ACHN (cell line): ENCODE results near the gene WDHD1.
"Not testable (repeated sequence)": the region's sequence is repeated elsewhere in the genome, so short reads cannot be mapped to it uniquely, and the experiment has no call there.

Source experiments
- DNase-seq: peaks from one replicate; pipeline ENCODE4 v3.0.0-alpha.2; 2015
- in situ Hi-C: cut with HindIII; loops from 2 replicates; pipeline ENCODE4 v1.10.0; 2017; ENCODE audit warnings: low sequenced_read_pairs, low pct_ligation_motif_present, low pct_unique_long_range_greater_than_20kb

WDHD1 gene

GRCh38 chr14:54927551-54927950, 99.3 kb downstream of the WDHD1 start:
- in situ Hi-C loops, result no loop called here
- DNase-seq, result no peak

DNA sequence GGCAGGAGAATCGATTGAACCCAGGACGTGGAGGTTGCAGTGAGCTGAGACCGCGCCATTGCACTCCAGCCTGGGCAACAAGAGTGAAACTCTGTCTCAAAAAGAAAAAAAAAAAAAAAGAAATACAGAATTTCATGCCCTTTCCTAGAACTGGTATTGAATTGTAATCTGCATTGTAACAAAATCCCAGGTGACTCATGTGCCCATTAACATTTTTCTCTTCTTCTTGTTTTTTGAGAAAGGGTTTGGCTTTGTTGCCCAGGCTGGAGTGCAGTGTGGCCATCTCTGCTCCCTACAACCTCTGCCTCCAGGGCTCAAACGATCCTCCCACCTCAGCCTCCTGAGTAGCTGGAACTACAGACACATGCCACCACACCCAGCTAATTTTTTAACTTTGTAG, 100.3 kb downstream of the WDHD1 start:
- in situ Hi-C loops, DNase-seq: not testable (repeated sequence)

- in situ Hi-C loops, result no loop called here
- DNase-seq, result no peak
These were observed 104.3 kb downstream of the WDHD1 start for GRCh38 chr14:54922598-54922997.

- in situ Hi-C loops, result no loop called here
- no peak for DNase-seq
These were observed 106.8 kb downstream of the WDHD1 start for GRCh38 chr14:54920052-54920451.

DNA sequence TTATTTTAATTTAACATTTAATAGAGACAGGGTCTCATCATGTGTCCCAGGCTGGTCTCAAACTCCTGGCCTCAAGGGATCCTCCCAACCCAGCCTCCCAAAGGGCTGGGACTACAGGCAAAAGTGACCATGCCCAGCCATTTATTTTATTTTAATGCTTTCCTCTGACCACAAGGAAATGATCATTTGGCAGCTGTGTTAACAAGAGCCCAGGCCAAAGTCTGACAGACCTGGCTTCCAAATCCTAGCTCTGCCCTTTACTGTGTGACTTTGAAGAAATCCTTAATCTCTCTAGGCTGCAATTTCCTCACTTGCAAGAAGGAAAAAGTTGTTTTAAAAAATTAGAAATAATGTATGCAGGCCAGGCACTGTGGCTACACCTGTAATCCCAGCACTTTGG, 107.6 kb downstream of the WDHD1 start:
- in situ Hi-C loops, result no loop called here
- no peak for DNase-seq

DNA sequence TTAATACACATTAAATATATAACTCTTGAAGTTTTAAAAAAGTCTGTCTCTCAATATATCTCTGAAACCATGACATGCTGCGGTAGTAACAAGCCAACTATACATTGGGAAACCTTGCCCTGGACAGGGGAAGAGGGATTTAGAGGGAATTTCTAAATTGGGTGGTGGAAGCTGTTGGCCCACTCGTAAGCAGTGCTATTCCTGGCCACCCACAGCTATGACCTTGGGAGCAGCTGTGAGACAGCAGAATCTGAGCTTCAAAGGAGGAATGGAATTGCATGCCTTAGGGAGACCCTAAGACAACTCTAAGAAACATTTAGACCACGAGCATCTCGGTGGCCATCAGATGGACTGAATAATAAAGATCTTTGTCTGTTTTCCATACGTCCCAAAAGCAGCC, 108.5 kb downstream of the WDHD1 start:
- no peak for DNase-seq
- in situ Hi-C loops, result no loop called here

GRCh38 chr14:54916101-54916500, 110.8 kb downstream of the WDHD1 start:
- in situ Hi-C loops, result no loop called here
- no peak for DNase-seq

DNA sequence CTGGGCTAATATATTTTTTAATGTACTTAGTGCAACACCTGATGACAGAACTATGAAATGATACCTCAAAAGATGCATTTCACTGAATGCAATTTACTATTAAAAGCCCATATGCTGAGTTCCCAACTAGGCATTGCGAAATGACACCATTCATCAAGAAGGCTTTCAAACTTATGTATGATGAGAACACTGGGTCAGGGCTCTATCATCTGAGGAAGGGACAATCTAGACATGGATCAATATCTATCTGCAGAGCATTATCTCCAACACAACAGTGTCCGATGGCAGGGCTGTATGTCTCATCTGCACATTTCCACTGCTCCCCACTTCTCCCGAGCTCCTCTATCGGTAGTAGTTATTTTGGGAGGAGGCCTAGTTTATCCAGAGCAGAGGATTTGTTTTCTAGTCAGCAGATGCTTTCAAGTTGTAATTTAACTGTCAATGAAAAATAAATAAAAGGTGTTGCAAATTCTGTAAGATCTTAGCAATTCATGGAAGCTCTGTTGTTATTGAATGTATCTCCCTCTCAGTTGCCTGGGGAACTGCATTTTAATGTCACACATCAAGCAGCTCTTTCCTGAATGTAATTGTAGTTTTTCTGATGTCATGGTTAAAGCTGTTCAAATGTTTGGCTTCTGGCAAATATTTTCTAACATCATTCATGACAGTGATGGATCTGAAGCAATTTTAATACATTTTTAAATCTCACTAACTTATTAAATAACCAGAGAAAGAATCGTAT, 116.9 kb downstream of the WDHD1 start:
- in situ Hi-C loops, result no loop called here
- no peak for DNase-seq

- DNase-seq, in situ Hi-C loops: not testable (repeated sequence)
These were observed 117.9 kb downstream of the WDHD1 start for GRCh38 chr14:54908973-54909372.

DNA sequence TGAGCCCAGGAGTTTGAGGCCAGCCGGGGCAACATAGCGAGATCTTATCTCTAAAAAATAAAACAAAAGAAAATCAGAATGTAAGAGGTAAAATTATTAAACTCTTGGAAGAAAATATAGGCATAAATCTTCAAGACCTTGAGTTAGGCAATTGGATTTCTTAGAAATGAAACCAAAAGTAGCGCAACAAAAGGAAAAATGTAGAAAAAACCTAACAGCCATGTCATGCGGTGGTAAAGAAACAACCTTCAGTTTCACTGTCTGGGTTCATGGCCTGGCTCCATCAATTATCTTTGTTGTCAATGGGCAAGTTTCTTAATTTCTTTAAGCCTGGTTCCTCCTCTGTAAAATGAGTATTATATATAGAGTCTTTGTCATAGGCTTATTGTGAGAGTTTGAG, 118.7 kb downstream of the WDHD1 start:
- no peak for DNase-seq
- in situ Hi-C loops, result no loop called here

DNA sequence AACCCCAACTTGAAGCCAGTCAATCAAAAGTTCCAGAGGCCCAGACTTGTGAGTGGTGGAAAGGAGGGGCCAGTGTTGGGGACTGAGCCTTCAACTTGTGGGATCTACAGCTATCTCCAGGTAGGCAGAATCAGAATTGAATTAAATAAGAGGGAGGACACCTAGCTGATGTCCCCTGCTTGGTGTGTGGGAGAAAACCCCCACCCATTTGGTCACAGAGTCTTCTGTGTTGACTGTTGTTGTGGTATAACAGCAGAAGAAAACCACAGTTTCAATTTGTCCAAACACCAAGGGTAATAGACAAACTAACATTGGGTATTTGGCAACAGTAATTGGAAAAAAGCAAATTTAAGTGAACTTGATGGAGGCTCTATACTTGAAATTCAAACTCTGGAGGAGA, 120.8 kb downstream of the WDHD1 start:
- DNase-seq, result no peak
- in situ Hi-C loops, result no loop called here

DNA sequence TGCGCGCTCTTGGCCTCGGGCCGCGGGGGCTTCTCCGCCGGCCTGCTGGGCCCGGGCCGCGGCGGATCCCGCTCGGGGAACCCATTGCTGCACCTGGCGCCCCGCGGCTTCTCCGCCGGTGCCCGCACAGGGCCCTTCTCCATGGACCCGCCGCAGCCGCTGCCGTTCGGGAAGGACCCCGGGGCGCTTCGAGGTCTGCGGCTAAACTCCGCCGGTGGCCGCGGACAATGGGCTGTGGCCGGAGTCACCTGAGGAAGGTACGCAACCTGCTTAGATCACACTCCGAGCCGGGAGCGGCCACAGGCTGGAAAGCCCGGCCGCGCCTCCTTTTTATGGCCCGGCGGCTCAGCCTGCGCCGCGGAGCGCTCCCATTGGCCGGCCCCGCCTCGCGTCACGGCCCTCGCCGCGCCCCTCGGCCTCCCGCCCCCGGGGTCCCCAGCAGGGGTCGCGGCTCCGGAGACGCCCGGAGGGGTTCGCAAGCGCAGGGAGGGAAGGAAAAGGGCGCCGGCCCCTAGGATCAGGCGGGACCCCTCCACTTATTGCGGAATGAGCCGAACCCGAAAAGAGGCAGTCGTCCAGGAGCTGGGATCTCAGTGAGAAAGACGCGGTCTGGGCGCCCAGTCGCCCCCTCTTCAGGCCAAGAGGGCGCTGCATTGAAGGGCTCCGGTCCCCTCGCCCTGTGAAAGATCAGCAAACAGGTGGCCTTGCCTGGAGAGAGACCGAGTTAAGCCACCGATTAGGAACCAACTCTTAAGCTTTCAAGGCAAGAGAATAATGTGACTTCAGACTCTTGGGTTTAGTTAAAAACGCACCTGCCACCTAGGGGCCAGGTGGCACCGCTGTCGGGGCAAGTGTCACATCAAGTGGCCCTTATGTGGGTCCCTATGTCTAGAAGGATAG, 124.1 kb downstream of the WDHD1 start, which contains the start of gene GCH1:
GCH1 (minus strand) TSS at position 306 of the 900 bp plus-strand sequence; CDS start at position 143, 163 bp downstream.
- in situ Hi-C loops, result no loop called here
- DNase-seq, result peak; percentile 68

DNA sequence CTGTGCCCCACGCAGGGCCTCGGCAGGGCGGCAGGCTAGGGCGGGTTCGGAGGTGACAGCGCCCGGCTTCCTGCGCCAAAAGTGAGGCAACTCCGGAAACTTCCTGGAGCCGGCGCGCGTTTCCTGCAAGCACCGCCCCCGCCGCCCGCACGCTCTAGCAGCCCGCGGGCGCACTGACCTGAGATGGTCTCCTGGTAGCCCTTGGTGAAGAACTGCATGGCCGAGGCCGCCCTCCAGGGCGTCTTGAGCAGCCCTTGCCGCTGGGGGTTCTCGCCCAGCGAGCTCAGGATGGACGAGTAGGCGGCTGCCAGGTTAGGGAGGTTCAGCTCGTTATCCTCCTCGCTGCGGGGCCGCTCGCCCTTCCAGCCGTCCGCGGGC, 124.8 kb downstream of the WDHD1 start:
- in situ Hi-C loops, result no loop called here
- DNase-seq, result peak; percentile 40

DNA sequence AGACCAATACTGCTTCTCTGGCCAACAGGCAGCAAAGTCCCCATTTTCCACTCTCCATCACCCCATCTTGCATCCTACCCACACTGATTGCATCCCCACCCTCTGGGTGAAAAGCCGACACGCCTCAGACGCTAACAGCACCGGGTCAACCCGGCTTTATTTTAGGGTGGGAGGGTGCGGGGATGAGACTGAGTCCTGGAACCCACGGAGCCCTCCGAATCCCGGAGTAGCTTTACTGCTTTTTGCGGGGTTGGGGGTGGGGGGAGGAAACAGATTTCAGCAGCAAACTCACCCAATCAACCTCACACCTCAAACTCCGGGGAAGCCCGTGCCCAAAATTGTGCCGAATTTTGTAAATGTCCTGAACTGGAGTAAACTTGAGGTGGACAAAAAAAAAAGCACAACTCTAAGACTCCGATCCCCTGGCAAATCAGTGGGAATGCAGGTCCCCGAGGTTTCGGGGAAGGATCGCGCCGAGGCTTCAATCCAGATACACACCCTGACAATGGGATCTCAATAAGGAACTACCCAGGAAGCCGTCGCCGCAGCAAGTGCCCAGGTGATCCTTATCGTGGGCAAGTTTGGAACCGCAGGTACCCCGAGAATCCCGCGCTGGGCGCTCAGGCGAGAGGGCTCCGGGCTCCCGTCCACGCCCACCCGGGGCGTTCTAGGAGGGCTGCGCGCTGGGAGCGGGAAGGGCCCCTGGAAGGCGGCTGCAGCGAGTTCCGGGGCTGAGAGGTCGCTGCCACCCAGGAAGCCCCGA, 125.3 kb downstream of the WDHD1 start:
- DNase-seq, result peak; percentile 3
- in situ Hi-C loops, result no loop called here

- DNase-seq, result no peak
- in situ Hi-C loops, result no loop called here
These were observed 127.3 kb downstream of the WDHD1 start for GRCh38 chr14:54899573-54899972.

GRCh38 chr14:54897809-54898555, 128.9 kb downstream of the WDHD1 start:
- in situ Hi-C loops, DNase-seq: not testable (repeated sequence)

- in situ Hi-C loops, result no loop called here
These were observed 131.2 kb downstream of the WDHD1 start for GRCh38 chr14:54895683-54896082.

GRCh38 chr14:54894995-54895394, 131.9 kb downstream of the WDHD1 start:
- in situ Hi-C loops, result no loop called here
- DNase-seq, result peak; percentile 40

More at GRCh38 chr14:54895683-54896082, 131.2 kb downstream of the WDHD1 start:
- DNase-seq, result no peak
